ENCODE measurements around the gene SUSD6.

SUSD6 gene

GRCh38 chr14:69756298-69756697 lies 144.9 kb downstream of the SUSD6 start:
- no peaks in the 10 kb centered on the region for H3K4me1 ChIP-seq (ENCODE audit: insufficient read depth, insufficient read length)
- H3K36me3 ChIP-seq (ENCODE audit: insufficient read depth, insufficient read length, low read length): no peaks in the 10 kb centered on the region
- no peak overlapping the region for H3K9ac ChIP-seq (ENCODE audit: insufficient read length, low read depth)
- no peaks in the 10 kb centered on the region for H3K9me3 ChIP-seq (ENCODE audit: insufficient read depth, low read length)
- H3K4me3 ChIP-seq (ENCODE audit: insufficient read length, low read depth): no peak overlapping the region
- TF ChIP-seq SUZ12 (IDR thresholded peaks at IDR 0.05; ENCODE audit: extremely low read depth, insufficient read depth, insufficient read length): no peak
- TF ChIP-seq YY1 (IDR thresholded peaks at IDR 0.05; ENCODE audit: insufficient read depth, insufficient read length): no peak
- TF ChIP-seq ZNF274 (IDR thresholded peaks at IDR 0.05; ENCODE audit: low read depth, low read length): no peak
- H3K27me3 ChIP-seq (ENCODE audit: insufficient read depth, insufficient read length): no peaks in the 10 kb centered on the region
- DNase-seq (ENCODE audit: low read depth, low spot score): no peak

- no peak overlapping the region for H3K9ac ChIP-seq (ENCODE audit: insufficient read length, low read depth)
These were observed 149.4 kb downstream of the SUSD6 start for GRCh38 chr14:69760810-69761209.

GRCh38 chr14:69763761-69764510 lies 152.5 kb downstream of the SUSD6 start:
- no peak overlapping the region for H3K9ac ChIP-seq (ENCODE audit: insufficient read length, low read depth)
- H3K4me3 ChIP-seq (ENCODE audit: insufficient read length, low read depth): no peak overlapping the region
- H3K9me3 ChIP-seq (ENCODE audit: insufficient read depth, low read length): no peaks in the 10 kb centered on the region
- no peak for TF ChIP-seq YY1 (IDR thresholded peaks at IDR 0.05; ENCODE audit: insufficient read depth, insufficient read length)
- no peak for TF ChIP-seq SUZ12 (IDR thresholded peaks at IDR 0.05; ENCODE audit: extremely low read depth, insufficient read depth, insufficient read length)
- no peak for TF ChIP-seq ZNF274 (IDR thresholded peaks at IDR 0.05; ENCODE audit: low read depth, low read length)
- H3K27me3 ChIP-seq (ENCODE audit: insufficient read depth, insufficient read length): no peaks in the 10 kb centered on the region
- H3K36me3 ChIP-seq (ENCODE audit: insufficient read depth, insufficient read length, low read length): peaks cover 17% of the 10 kb centered on the region
- DNase-seq (ENCODE audit: low read depth, low spot score): no peak
- H3K4me1 ChIP-seq (ENCODE audit: insufficient read depth, insufficient read length): no peaks in the 10 kb centered on the region

More at GRCh38 chr14:69760810-69761209, 149.4 kb downstream of the SUSD6 start:
- Histone ChIP-seq H3K27me3 (ENCODE audit: insufficient read depth, insufficient read length) (no peaks in the 10 kb centered on the region), H3K4me3 (ENCODE audit: insufficient read length, low read depth) (no peak overlapping the region), H3K4me1 (ENCODE audit: insufficient read depth, insufficient read length) (no peaks in the 10 kb centered on the region), H3K36me3 (ENCODE audit: insufficient read depth, insufficient read length, low read length) (no peaks in the 10 kb centered on the region), H3K9me3 (ENCODE audit: insufficient read depth, low read length) (no peaks in the 10 kb centered on the region)
- no peak for DNase-seq (ENCODE audit: low read depth, low spot score)
- TF ChIP-seq SUZ12 (IDR thresholded peaks at IDR 0.05; ENCODE audit: extremely low read depth, insufficient read depth, insufficient read length): no peak

Measured in NT2/D1 (cell line).